Colonic mucosa (tissue), 4 donors: ENCODE results near the gene PPP1R13B. TPM values are rescaled to one million over a fixed set of nuclear protein-coding genes. Genes with fewer than 3 reads are reported as not detected.
A peak's percentile ranks its signal among the peaks of the same experiment; 100 is the strongest.

Source experiments
- DNase-seq: peaks from one replicate; pipeline ENCODE4 v3.0.0-alpha.2; 2020
- H3K27ac ChIP-seq: fragments of 200-600 bp; one replicate; pipeline ENCODE4 v1.8.0; 2021
- H3K27me3 ChIP-seq: fragments of 200-600 bp; one replicate; pipeline ENCODE4 v1.8.0; 2021
- H3K36me3 ChIP-seq: fragments of 200-600 bp; one replicate; pipeline ENCODE4 v1.8.0; 2021
- H3K4me1 ChIP-seq: fragments of 200-600 bp; one replicate; pipeline ENCODE4 v1.8.0; 2021; ENCODE audit warnings: mild to moderate bottlenecking
- H3K4me3 ChIP-seq: fragments of 200-600 bp; one replicate; pipeline ENCODE4 v1.8.0; 2021
- H3K9ac ChIP-seq, 2 donors: one replicate each; pipeline ENCODE4 v1.7.0; 2013; ENCODE audit warnings: control low read depth in 2 of 2, low read depth in 2 of 2, low read length in 2 of 2
- H3K9me3 ChIP-seq: fragments of 200-600 bp; one replicate; pipeline ENCODE4 v1.8.0; 2021
- CTCF ChIP-seq: fragments of 200-600 bp; IDR thresholded peaks from one replicate; pipeline ENCODE4 v1.8.0; 2022; ENCODE audit warnings: antibody characterized with exemption, mild to moderate bottlenecking
- intact Hi-C: fragments of 100-400 bp; cut with DNase I; formaldehyde crosslinking; loops from one replicate; pipeline ENCODE4 v1.14.1; 2022
- total RNA-seq, 2 donors: library from RNA; stranded (reverse); fragmentation: NEBNext Ultra II Directional in 1 of 2; extraction: Animal tissue kit (Norgen Biotek cat#: 25700) in 1 of 2; gene quantifications; one replicate each; pipeline ENCODE4 v1.2.1, GENCODE V29; 2021
- donor health status: healthy.
- donor health status: DM: no; HTN: no; CAD: no.
- donor health status: DM: no; HTN: no; CAD: no.

Gene PPP1R13B
- total RNA-seq, 2 donors from 2014 or later, result 41.1 to 48.3 TPM

- Histone ChIP-seq H3K4me1 (peaks cover 13% of the 10 kb centered on the region), H3K9me3 (no peaks in the 10 kb centered on the region), H3K27me3 (no peaks in the 10 kb centered on the region), H3K27ac (no peak overlapping the region), H3K36me3 (no peaks in the 10 kb centered on the region), H3K4me3 (no peak overlapping the region), H3K9ac (peak overlapping the region; percentile 14 to 26)
- no peak for DNase-seq
- no peak for TF ChIP-seq CTCF
- intact Hi-C loops, result no loop called here
These were observed 149.6 kb downstream of the PPP1R13B start for GRCh38 chr14:103697603-103698379.

GRCh38 chr14:103697206-103697602, 150.2 kb downstream of the PPP1R13B start:
- Histone ChIP-seq H3K9ac (no peak overlapping the region), H3K27me3 (no peaks in the 10 kb centered on the region), H3K4me3 (no peak overlapping the region), H3K27ac (no peak overlapping the region), H3K9me3 (no peaks in the 10 kb centered on the region), H3K4me1 (peaks cover 13% of the 10 kb centered on the region), H3K36me3 (no peaks in the 10 kb centered on the region)
- TF ChIP-seq CTCF, result no peak
- intact Hi-C loops, result no loop called here
- no peak for DNase-seq

- DNase-seq, result no peak
- peaks cover 13% of the 10 kb centered on the region for H3K4me1 ChIP-seq
- TF ChIP-seq CTCF, result no peak
- no peak overlapping the region for H3K4me3 ChIP-seq
- H3K9me3 ChIP-seq, result no peaks in the 10 kb centered on the region
- no peaks in the 10 kb centered on the region for H3K36me3 ChIP-seq
- no peak overlapping the region for H3K27ac ChIP-seq
- intact Hi-C loops, result no loop called here
- H3K27me3 ChIP-seq, result no peaks in the 10 kb centered on the region
- H3K9ac ChIP-seq, result no peak overlapping the region
These were observed 150.8 kb downstream of the PPP1R13B start for GRCh38 chr14:103696466-103697071.

GRCh38 chr14:103696070-103696402, 151.3 kb downstream of the PPP1R13B start:
- Histone ChIP-seq H3K27me3 (no peaks in the 10 kb centered on the region), H3K9me3 (no peaks in the 10 kb centered on the region), H3K36me3 (no peaks in the 10 kb centered on the region), H3K27ac (no peak overlapping the region), H3K4me3 (no peak overlapping the region), H3K4me1 (peaks cover 13% of the 10 kb centered on the region), H3K9ac (no peak overlapping the region)
- no peak for TF ChIP-seq CTCF
- intact Hi-C loops, result no loop called here
- DNase-seq, result no peak

GRCh38 chr14:103695296-103696069, 151.9 kb downstream of the PPP1R13B start:
- DNase-seq, result no peak
- H3K27me3 ChIP-seq, result no peaks in the 10 kb centered on the region
- no peak for TF ChIP-seq CTCF
- H3K4me1 ChIP-seq, result peaks cover 13% of the 10 kb centered on the region
- H3K9me3 ChIP-seq, result no peaks in the 10 kb centered on the region
- H3K9ac ChIP-seq, result no peak overlapping the region
- no peak overlapping the region for H3K4me3 ChIP-seq
- intact Hi-C loops, result no loop called here
- H3K36me3 ChIP-seq, result no peaks in the 10 kb centered on the region
- no peak overlapping the region for H3K27ac ChIP-seq
